HG03064 (cell line): Measurements from ENCODE around the gene TRMT112.
A peak's percentile ranks its signal among the peaks of the same experiment; 100 is the strongest.

Experiments used
- ATAC-seq: cut with Tn5 transposase; IDR thresholded peaks from one replicate; pipeline ENCODE4 v1.9.1; 2021; ENCODE audit warnings: low read depth; ENCODE audit not compliant: unreplicated experiment

The TRMT112 gene

GRCh38 chr11:64283092-64283491 is 34.3 kb downstream of the TRMT112 start:
- no peak for ATAC-seq

GRCh38 chr11:64281957-64282770 is 35.2 kb downstream of the TRMT112 start:
- ATAC-seq, result no peak

GRCh38 chr11:64278576-64279190 is 38.7 kb downstream of the TRMT112 start:
- ATAC-seq, result no peak

GRCh38 chr11:64276653-64277431 is 40.5 kb downstream of the TRMT112 start:
- no peak for ATAC-seq

- ATAC-seq, result no peak
Observed at GRCh38 chr11:64275841-64276240, 41.5 kb downstream of the TRMT112 start.

- no peak for ATAC-seq
Observed at GRCh38 chr11:64275031-64275800, 42.1 kb downstream of the TRMT112 start.

- ATAC-seq, result peak; percentile 52
Observed at GRCh38 chr11:64269540-64270220, 47.7 kb downstream of the TRMT112 start.

- peak; percentile 22 for ATAC-seq
Observed at GRCh38 chr11:64268893-64269539, 48.3 kb downstream of the TRMT112 start.

- no peak for ATAC-seq
Observed at GRCh38 chr11:64268025-64268892, 49.1 kb downstream of the TRMT112 start.

GRCh38 chr11:64267207-64267945 is 50.0 kb downstream of the TRMT112 start:
- ATAC-seq, result no peak
